Astrocyte (in vitro differentiated cells and primary cell): ENCODE data around the gene APBB2. TPM values are rescaled to one million over a fixed set of nuclear protein-coding genes. Genes with fewer than 3 reads are reported as not detected.

ENCODE experiments used
- DNase-seq: peaks from one replicate; pipeline ENCODE4 v3.0.0-alpha.2; 2010; ENCODE audit warnings: low read depth
- FAIRE-seq: peaks from 2 replicates; lab custom pipeline; 2011; peaks lifted over from hg19 to GRCh38; lab: Jason Lieb, UNC
- H2AFZ ChIP-seq: 2 replicates; pipeline ENCODE4 v1.6.0; 2012; ENCODE audit warnings: low read depth, low read length, inconsistent platforms
- H3K27ac ChIP-seq: 2 replicates; pipeline ENCODE4 v1.5.1; 2011; ENCODE audit warnings: low read depth, low read length, inconsistent platforms
- H3K27me3 ChIP-seq: 2 replicates; pipeline ENCODE4 v1.6.0; 2011; ENCODE audit warnings: low read length, inconsistent platforms; ENCODE audit not compliant: insufficient read depth
- H3K36me3 ChIP-seq: 2 replicates; pipeline ENCODE4 v1.5.1; 2011; ENCODE audit warnings: low read length, inconsistent platforms; ENCODE audit not compliant: insufficient read depth
- H3K4me1 ChIP-seq: 2 replicates; pipeline ENCODE4 v1.5.1; 2011; ENCODE audit warnings: low read length, inconsistent platforms; ENCODE audit not compliant: insufficient read depth
- H3K4me2 ChIP-seq: 2 replicates; pipeline ENCODE4 v1.6.0; 2012; ENCODE audit warnings: low read length, inconsistent platforms
- H3K4me3 ChIP-seq: 2 replicates; pipeline ENCODE4 v1.5.1; 2011; ENCODE audit warnings: low read depth, mild to moderate bottlenecking, low read length, inconsistent platforms; ENCODE audit not compliant: insufficient read depth
- H3K79me2 ChIP-seq: 2 replicates; pipeline ENCODE4 v1.6.0; 2012; ENCODE audit warnings: mild to moderate bottlenecking, low read length, inconsistent platforms; ENCODE audit not compliant: insufficient read depth
- H3K9ac ChIP-seq: 2 replicates; pipeline ENCODE4 v1.6.0; 2012; ENCODE audit warnings: mild to moderate bottlenecking, low read length, inconsistent platforms
- H3K9me3 ChIP-seq: 2 replicates; pipeline ENCODE4 v1.5.1; 2012; ENCODE audit warnings: low read depth, mild to moderate bottlenecking, low read length, inconsistent platforms; ENCODE audit not compliant: insufficient read depth
- H4K20me1 ChIP-seq: 2 replicates; pipeline ENCODE4 v1.6.0; 2012; ENCODE audit warnings: low read length, inconsistent platforms; ENCODE audit not compliant: insufficient read depth
- H3K27ac Mint-ChIP-seq: one replicate; pipeline ENCODE4 v1.8.0; 2021; ENCODE audit warnings: mild to moderate bottlenecking, mixed read lengths; ENCODE audit not compliant: unreplicated experiment
- H3K27me3 Mint-ChIP-seq: one replicate; pipeline ENCODE4 v1.8.0; 2021; ENCODE audit warnings: low read depth, mixed read lengths; ENCODE audit not compliant: unreplicated experiment
- H3K36me3 Mint-ChIP-seq: one replicate; pipeline ENCODE4 v1.8.0; 2021; ENCODE audit warnings: low read depth, mixed read lengths; ENCODE audit not compliant: unreplicated experiment
- H3K4me1 Mint-ChIP-seq: one replicate; pipeline ENCODE4 v1.8.0; 2021; ENCODE audit warnings: low read depth, mixed read lengths; ENCODE audit not compliant: unreplicated experiment
- H3K4me3 Mint-ChIP-seq: one replicate; pipeline ENCODE4 v1.8.0; 2021; ENCODE audit warnings: mild to moderate bottlenecking, moderate library complexity, mixed read lengths; ENCODE audit not compliant: unreplicated experiment
- H3K9me3 Mint-ChIP-seq: one replicate; pipeline ENCODE4 v1.8.0; 2021; ENCODE audit warnings: mild to moderate bottlenecking, mixed read lengths; ENCODE audit not compliant: unreplicated experiment
- CTCF ChIP-seq: IDR thresholded peaks from 2 replicates; pipeline ENCODE4 v1.5.1; 2011; ENCODE audit warnings: low read depth, mild to moderate bottlenecking, inconsistent platforms, low read length, moderate library complexity; ENCODE audit not compliant: insufficient read depth
- EZH2 ChIP-seq: IDR thresholded peaks from 2 replicates; pipeline ENCODE4 v1.6.1; 2012; ENCODE audit warnings: mild to moderate bottlenecking, low read length, inconsistent platforms; ENCODE audit not compliant: insufficient read depth
- total RNA-seq: library from RNA; stranded (reverse); gene quantifications from 2 replicates; pipeline ENCODE4 v1.2.1, GENCODE V29; 2021

The APBB2 gene
- total RNA-seq, 1 donor from 2014 or later = 173 TPM

GRCh38 chr4:41124916-41125548 is 89.3 kb downstream of the APBB2 start:
- Histone ChIP-seq H3K4me2 (peak overlapping the region; percentile 12), H3K27me3 (no peaks in the 10 kb centered on the region), H3K27ac (no peak overlapping the region), H3K36me3 (no peaks in the 10 kb centered on the region), H3K9ac (no peak overlapping the region), H3K4me3 (no peak overlapping the region), H4K20me1 (peaks cover 44% of the 10 kb centered on the region), H2AFZ (no peak overlapping the region), H3K4me1 (peaks cover 19% of the 10 kb centered on the region), H3K9me3 (no peaks in the 10 kb centered on the region), H3K79me2 (peaks cover 62% of the 10 kb centered on the region)
- DNase-seq (peak; percentile 72), FAIRE-seq (no peak)
- Mint-ChIP-seq H3K4me1 (peaks cover 53% of the 10 kb centered on the region), H3K27me3 (no peaks in the 10 kb centered on the region), H3K36me3 (peaks cover 27% of the 10 kb centered on the region), H3K4me3 (no peak overlapping the region), H3K9me3 (no peaks in the 10 kb centered on the region), H3K27ac (peak overlapping the region; percentile 36)
- no peak for TF ChIP-seq CTCF
- no peak for TF ChIP-seq EZH2

DNA sequence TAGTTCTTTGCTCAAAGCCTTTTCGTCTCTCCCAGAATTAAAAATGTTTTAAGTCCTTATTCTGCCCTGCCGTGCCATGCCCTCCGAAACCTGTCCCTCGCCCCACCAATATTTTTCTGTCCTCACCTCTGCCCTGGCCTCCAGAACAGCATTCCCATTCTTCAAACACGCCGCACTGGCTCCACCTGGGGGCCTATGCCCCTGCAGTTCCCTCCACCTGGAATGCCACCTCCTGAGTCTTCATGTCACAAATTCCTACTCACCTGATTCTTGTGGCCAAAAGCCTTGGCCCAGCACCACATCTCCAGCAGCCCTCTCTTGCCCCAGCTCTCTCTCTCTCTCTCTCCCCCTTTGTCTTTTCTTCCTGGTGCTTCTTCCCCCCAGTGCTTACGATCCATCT is 91.6 kb downstream of the APBB2 start:
- DNase-seq (no peak), FAIRE-seq (no peak)
- H3K27ac Mint-ChIP-seq = peak overlapping the region; percentile 75

More for the DNA sequence above, 91.6 kb downstream of the APBB2 start:
- Mint-ChIP-seq H3K9me3 (no peaks in the 10 kb centered on the region), H3K36me3 (peaks cover 23% of the 10 kb centered on the region), H3K4me1 (peaks cover 52% of the 10 kb centered on the region), H3K4me3 (no peak overlapping the region), H3K27me3 (no peaks in the 10 kb centered on the region)
- Histone ChIP-seq H4K20me1 (peaks cover 40% of the 10 kb centered on the region), H3K27me3 (no peaks in the 10 kb centered on the region), H2AFZ (no peak overlapping the region), H3K4me1 (peaks cover 19% of the 10 kb centered on the region), H3K4me3 (no peak overlapping the region), H3K36me3 (no peaks in the 10 kb centered on the region), H3K9ac (no peak overlapping the region), H3K4me2 (no peak overlapping the region), H3K79me2 (peaks cover 54% of the 10 kb centered on the region), H3K27ac (no peak overlapping the region), H3K9me3 (no peaks in the 10 kb centered on the region)
- TF ChIP-seq EZH2 (no peak), CTCF (no peak)
